Activated naive CD4-positive, alpha-beta T cell treated with anti-CD3 and anti-CD28 coated beads for 36 hours (primary cell): Measurements from ENCODE around the gene DDX4. TPM values are rescaled to one million over a fixed set of nuclear protein-coding genes. Genes with fewer than 3 reads are reported as not detected.
"Not testable (repeated sequence)": the region's sequence is repeated elsewhere in the genome, so short reads cannot be mapped to it uniquely, and the experiment has no call there.

Experiments used
- CTCF ChIA-PET: fragments of 350-600 bp; sonication (Branson Sonifier 250); formaldehyde crosslinking; loops from one replicate; lab custom pipeline; 2021; ENCODE audit warnings: antibody characterized with exemption; lab: Charles Lee
- DNase-seq: peaks from one replicate; pipeline ENCODE4 v3.0.0-alpha.2; 2020
- H3K27ac Mint-ChIP-seq: one replicate; pipeline ENCODE4 v1.8.0; 2021; ENCODE audit warnings: mild to moderate bottlenecking, mixed read lengths
- H3K27me3 Mint-ChIP-seq: one replicate; pipeline ENCODE4 v1.8.0; 2021; ENCODE audit warnings: low read depth, mixed read lengths
- H3K36me3 Mint-ChIP-seq: one replicate; pipeline ENCODE4 v1.8.0; 2021; ENCODE audit warnings: low read depth, mixed read lengths
- H3K4me1 Mint-ChIP-seq: one replicate; pipeline ENCODE4 v1.8.0; 2021; ENCODE audit warnings: low read depth, mixed read lengths
- H3K4me3 Mint-ChIP-seq: one replicate; pipeline ENCODE4 v1.8.0; 2021; ENCODE audit warnings: mild to moderate bottlenecking, moderate library complexity, mixed read lengths
- H3K9me3 Mint-ChIP-seq: one replicate; pipeline ENCODE4 v1.8.0; 2021; ENCODE audit warnings: mixed read lengths
- intact Hi-C: fragments of 100-400 bp; cut with micrococcal nuclease; formaldehyde crosslinking; loops from one replicate; pipeline ENCODE4 v1.15.1; 2023
- total RNA-seq, 2 experiments: library from RNA; stranded (reverse); gene quantifications; one replicate each; pipeline ENCODE4 v1.2.3, GENCODE V29; 2021

Gene DDX4
- total RNA-seq, 2 experiments from 2014 or later = 0.31 TPM; not detected in 1

DNA sequence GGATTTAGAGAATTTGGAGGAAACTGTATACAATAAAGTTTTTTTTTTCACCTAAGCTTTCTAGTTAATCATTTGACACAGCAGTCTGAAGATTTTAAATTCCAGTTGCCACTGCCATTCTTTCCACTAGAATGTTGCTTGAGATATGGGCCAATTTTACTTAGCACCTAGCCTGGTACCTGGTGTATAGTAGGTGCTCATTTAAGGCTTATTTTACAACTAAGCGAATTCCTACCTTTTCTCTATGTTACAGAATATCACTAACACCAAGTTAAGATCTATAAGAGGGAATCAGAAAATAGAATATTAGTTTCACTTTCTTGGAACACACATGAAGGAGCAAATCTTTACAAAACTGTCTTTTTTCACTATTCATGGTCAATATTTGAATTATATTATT lies 3.2 kb upstream of the DDX4 start:
- no peak for DNase-seq
- no peak overlapping the region for H3K27ac Mint-ChIP-seq
- no peak overlapping the region for H3K4me3 Mint-ChIP-seq
- intact Hi-C loops = no loop called here
- H3K9me3 Mint-ChIP-seq = no peaks in the 10 kb centered on the region
- H3K27me3 Mint-ChIP-seq = no peaks in the 10 kb centered on the region
- CTCF ChIA-PET = no interaction called here
- H3K36me3 Mint-ChIP-seq = no peaks in the 10 kb centered on the region
- no peaks in the 10 kb centered on the region for H3K4me1 Mint-ChIP-seq

DNA sequence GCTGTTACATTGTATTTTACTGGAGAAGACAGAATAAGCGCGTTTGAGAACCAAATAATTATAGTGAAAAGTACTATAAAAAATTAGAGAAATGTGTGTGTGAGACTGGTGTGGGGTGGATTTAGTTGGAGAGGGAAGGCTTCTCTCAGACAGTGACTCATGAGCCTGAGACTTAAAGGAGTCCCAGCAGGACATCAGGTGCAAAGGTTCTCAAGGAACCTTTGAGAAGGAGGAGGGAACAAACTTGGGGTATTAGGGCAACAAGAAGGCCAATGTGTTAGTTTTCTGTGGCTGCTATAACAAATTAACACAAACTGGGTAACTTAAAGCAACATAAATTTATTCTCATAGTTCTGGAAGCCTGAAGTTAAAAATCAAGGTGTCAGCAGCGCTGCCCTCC lies 4.9 kb downstream of the DDX4 start:
- Mint-ChIP-seq H3K4me1 (no peaks in the 10 kb centered on the region), H3K36me3 (no peaks in the 10 kb centered on the region), H3K9me3 (no peaks in the 10 kb centered on the region), H3K27me3 (no peaks in the 10 kb centered on the region), H3K4me3 (no peak overlapping the region), H3K27ac (no peak overlapping the region)
- no peak for DNase-seq
- CTCF ChIA-PET = interaction anchor here (0.6 to 1.6 kb wide), 2 partner anchors 33 to 112 kb away, joined by 3 read pairs; no protein-coding TSS in a partner anchor
- intact Hi-C loops = no loop called here

DNA sequence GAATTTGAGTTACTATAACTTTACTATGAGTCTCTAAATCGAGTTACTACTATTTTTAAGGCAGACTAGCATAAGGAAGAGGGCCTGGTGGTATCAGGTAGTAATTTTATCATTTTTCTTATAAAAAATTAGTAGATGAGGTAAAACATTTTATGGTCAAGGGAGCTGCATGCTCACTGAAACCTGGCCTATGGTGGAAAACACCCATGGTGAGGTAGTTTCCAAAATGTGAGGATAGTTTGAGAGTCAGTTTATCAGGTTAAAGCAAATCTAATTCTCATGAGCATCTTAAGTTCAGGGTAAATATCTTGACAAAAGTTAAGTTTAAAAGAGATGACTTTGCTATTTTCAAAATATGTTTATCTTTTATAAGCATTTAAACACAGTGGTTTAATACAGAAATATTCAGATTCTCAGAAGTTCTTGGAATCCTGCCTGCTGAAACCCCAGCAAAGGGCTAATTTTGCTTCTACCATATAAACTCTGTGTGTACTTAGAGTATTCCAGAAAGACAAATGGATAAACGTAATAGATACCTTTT lies 10.0 kb downstream of the DDX4 start:
- CTCF ChIA-PET = no interaction called here
- peaks cover 3% of the 10 kb centered on the region for H3K27me3 Mint-ChIP-seq
- no peaks in the 10 kb centered on the region for H3K9me3 Mint-ChIP-seq
- H3K27ac Mint-ChIP-seq = no peak overlapping the region
- intact Hi-C loops = no loop called here
- no peaks in the 10 kb centered on the region for H3K36me3 Mint-ChIP-seq
- DNase-seq = no peak
- no peak overlapping the region for H3K4me3 Mint-ChIP-seq
- H3K4me1 Mint-ChIP-seq = no peaks in the 10 kb centered on the region

DNA sequence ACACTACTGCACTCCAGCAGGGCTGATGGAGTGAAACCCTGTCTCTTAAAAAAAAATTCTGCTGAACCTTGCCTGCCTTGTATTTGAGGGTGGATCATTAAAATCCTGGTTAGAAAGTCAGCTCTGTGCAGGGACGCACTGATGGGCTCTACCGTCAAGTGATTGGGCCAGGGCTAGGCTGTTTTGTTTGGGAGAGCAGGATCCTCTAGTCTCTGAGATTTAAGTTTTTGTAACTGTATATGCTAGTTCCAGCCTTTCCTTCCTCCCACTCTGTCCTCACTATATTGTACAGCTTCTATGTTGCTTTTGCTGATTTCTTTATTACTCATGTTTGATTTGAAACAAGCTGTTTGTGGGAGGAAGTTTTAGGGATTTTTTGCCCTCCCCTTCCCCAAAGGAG lies 11.5 kb downstream of the DDX4 start:
- intact Hi-C loops = no loop called here
- no peak overlapping the region for H3K4me3 Mint-ChIP-seq
- no peak overlapping the region for H3K27ac Mint-ChIP-seq
- H3K27me3 Mint-ChIP-seq = peaks cover 3% of the 10 kb centered on the region
- H3K9me3 Mint-ChIP-seq = no peaks in the 10 kb centered on the region
- CTCF ChIA-PET = no interaction called here
- H3K4me1 Mint-ChIP-seq = no peaks in the 10 kb centered on the region
- no peak for DNase-seq
- no peaks in the 10 kb centered on the region for H3K36me3 Mint-ChIP-seq

DNA sequence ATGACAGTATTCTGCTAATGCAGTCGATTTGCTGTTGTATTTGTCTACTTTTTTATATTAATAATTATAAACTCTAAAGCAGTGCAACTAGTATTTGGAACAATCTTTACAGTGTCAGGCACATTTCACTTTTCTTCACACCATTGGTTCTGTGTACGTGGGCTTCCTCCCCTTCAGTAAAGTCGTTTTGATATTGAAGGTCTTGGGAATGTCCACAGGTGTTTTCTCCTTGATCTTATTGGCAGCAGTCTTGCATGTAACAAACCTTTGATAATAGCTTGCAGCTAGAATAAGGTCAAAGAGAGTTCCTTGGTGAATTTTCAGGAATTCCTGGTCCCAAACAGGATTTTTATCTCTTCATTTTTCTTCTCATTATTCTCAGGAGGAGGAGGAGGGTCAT lies 12.2 kb downstream of the DDX4 start:
- Mint-ChIP-seq H3K9me3 (no peaks in the 10 kb centered on the region), H3K27me3 (peaks cover 3% of the 10 kb centered on the region), H3K4me3 (no peak overlapping the region), H3K36me3 (no peaks in the 10 kb centered on the region), H3K4me1 (no peaks in the 10 kb centered on the region), H3K27ac (no peak overlapping the region)
- CTCF ChIA-PET = no interaction called here
- DNase-seq = no peak
- intact Hi-C loops = no loop called here

DNA sequence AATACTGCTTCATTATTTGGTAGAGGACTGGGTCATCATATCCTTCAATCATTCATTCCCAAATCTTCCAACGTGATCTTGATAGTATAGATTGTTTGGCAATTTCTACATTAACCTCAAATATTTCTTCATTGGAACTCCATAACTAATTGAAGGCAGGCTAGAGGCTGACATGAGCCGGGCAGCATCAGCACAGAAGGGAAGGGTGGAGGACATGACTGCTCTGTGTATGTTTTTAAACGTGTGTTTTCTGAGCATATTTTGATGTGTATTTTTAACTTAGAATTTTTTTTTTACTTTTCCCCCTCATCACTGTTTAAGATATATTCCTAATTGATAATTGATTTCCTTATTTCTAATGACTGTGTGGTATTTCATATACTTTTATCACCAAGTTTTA lies 12.6 kb downstream of the DDX4 start:
- Mint-ChIP-seq H3K27me3 (peaks cover 3% of the 10 kb centered on the region), H3K4me3 (no peak overlapping the region), H3K9me3 (no peaks in the 10 kb centered on the region), H3K4me1 (no peaks in the 10 kb centered on the region), H3K36me3 (no peaks in the 10 kb centered on the region), H3K27ac (no peak overlapping the region)
- DNase-seq = no peak
- CTCF ChIA-PET = no interaction called here
- intact Hi-C loops = no loop called here

DNA sequence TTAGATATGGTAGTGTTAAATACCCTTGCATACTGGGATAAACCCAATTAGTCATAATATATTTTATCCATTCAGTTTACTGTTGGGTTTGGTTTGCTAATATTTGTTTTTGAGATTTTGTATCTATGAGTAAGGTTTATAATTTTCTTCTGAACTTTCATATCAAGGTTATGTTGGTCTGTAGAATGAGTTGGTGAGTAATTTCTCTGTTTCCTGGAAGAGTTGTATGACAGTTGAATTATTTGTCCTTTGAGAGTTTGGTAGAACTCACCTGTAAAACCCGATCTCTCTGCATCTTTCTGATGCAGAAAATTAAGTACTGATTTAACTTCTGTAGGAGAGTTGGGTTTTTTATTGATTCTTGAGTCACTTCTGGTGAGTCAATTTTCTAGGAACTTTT lies 20.4 kb downstream of the DDX4 start:
- H3K36me3 Mint-ChIP-seq = no peaks in the 10 kb centered on the region
- no peak overlapping the region for H3K4me3 Mint-ChIP-seq
- H3K27me3 Mint-ChIP-seq = peaks cover 3% of the 10 kb centered on the region
- intact Hi-C loops = loop anchor here (1.0 kb wide), 1 partner anchor 13 kb away; no protein-coding TSS in a partner anchor
- CTCF ChIA-PET = no interaction called here
- H3K27ac Mint-ChIP-seq = peak overlapping the region; percentile 64
- no peak for DNase-seq
- peaks cover 9% of the 10 kb centered on the region for H3K4me1 Mint-ChIP-seq
- no peaks in the 10 kb centered on the region for H3K9me3 Mint-ChIP-seq

DNA sequence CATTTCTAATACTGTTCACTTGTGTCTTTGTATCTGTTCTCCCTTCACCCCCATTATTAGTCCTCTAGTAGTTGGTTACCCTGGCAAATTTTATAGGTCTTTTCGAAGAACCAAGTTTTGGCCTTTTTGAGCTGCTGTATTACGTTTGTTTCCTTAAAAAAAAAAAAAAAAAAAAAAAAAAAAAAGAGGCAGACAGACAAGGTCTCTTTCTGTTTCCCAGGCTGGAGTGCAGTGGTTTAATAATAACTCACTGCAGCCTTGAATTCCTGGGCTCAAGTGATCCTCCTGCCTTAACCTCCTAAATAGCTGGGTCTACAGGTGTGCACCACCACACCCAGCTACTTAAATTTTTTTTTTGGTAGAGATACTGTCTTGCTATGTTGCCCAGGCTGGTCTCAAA lies 20.9 kb downstream of the DDX4 start:
- DNase-seq = no peak
- intact Hi-C loops = loop anchor here (1.0 kb wide), 1 partner anchor 13 kb away; no protein-coding TSS in a partner anchor
- CTCF ChIA-PET = no interaction called here
- Mint-ChIP-seq H3K27ac (peak overlapping the region; percentile 64), H3K9me3 (no peaks in the 10 kb centered on the region), H3K4me3 (no peak overlapping the region), H3K27me3 (peaks cover 3% of the 10 kb centered on the region), H3K36me3 (no peaks in the 10 kb centered on the region), H3K4me1 (peaks cover 12% of the 10 kb centered on the region)

DNA sequence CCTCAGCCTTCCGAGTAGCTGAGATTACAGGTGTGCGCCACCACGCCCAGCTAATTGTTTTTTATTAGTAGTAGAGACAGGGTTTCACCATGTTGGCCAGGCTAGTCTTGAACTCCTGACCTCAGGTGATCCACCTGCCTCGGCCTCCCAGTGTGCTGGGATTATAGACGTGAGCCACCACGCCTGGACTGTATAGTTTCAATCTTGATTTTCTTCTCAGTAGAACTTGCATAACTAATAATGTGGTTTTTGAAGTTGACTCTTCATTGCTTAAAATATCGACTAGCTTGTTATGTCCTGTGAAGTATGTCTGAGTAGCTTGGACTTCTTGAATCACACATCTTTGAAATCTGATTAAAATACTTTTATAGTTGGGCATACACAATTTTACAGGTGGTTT lies 23.9 kb downstream of the DDX4 start:
- H3K4me1 Mint-ChIP-seq = peaks cover 19% of the 10 kb centered on the region
- CTCF ChIA-PET, DNase-seq, H3K4me3 Mint-ChIP-seq, H3K36me3 Mint-ChIP-seq, H3K27me3 Mint-ChIP-seq, intact Hi-C loops, H3K9me3 Mint-ChIP-seq, H3K27ac Mint-ChIP-seq: not testable (repeated sequence)

DNA sequence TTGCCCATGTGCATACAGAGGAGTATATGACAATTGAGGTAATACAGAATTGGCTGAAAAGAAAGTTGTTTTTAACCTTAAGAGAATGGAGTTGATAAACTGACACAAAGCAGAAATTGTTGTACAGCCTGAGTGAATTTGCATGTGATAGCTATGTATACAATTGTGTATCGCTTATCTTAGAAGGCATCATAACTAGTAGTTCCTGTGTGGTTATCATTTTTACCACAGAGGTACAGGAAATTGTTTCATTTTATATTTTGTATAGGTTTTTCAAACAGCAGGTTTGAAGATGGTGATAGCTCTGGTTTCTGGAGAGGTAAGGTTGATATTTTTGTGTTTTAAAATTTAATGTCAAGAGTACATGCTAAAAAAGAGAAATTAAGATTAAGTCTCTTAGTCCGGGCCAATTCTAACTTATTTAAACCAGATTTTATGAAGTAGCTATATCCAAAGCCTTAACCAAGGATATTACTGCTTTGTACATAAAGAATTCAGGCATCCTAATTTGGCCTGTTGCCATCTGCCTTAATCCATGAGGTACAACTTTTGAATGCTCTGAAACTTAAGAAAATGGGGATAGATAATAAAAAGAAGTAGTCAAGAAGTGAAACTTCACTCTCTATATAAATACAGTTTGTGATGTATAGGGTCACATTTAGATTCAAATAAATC lies 26.0 kb downstream of the DDX4 start:
- Mint-ChIP-seq H3K4me3 (no peak overlapping the region), H3K27ac (no peak overlapping the region), H3K36me3 (no peaks in the 10 kb centered on the region), H3K4me1 (peaks cover 10% of the 10 kb centered on the region), H3K27me3 (peaks cover 3% of the 10 kb centered on the region), H3K9me3 (no peaks in the 10 kb centered on the region)
- no peak for DNase-seq
- intact Hi-C loops = loop anchor here (1.0 kb wide), 1 partner anchor 7 kb away; no protein-coding TSS in a partner anchor
- CTCF ChIA-PET = interaction anchor here (0.5 to 0.7 kb wide), 2 partner anchors 22 to 339 kb away, joined by 3 read pairs; no protein-coding TSS in a partner anchor

DNA sequence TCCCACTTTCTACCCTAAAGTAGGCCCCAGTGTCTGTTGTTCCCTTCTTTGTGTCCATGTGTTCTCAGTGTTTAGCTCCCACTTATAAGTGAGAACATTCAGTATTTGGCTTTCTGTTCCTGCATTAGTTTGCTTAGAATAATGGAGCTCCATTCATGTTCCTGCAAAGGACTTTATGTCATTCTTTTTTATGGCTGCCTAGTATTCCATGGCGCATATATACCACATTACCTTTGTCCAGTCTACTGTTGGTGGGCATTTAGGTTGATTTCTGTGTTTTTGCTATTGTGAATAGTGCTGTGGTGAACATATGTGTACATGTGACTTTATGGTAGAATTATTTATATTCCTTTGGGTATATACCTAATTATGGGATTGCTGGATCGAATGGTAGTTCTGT lies 30.4 kb downstream of the DDX4 start:
- intact Hi-C loops = no loop called here
- no peak overlapping the region for H3K4me3 Mint-ChIP-seq
- CTCF ChIA-PET = no interaction called here

DNA sequence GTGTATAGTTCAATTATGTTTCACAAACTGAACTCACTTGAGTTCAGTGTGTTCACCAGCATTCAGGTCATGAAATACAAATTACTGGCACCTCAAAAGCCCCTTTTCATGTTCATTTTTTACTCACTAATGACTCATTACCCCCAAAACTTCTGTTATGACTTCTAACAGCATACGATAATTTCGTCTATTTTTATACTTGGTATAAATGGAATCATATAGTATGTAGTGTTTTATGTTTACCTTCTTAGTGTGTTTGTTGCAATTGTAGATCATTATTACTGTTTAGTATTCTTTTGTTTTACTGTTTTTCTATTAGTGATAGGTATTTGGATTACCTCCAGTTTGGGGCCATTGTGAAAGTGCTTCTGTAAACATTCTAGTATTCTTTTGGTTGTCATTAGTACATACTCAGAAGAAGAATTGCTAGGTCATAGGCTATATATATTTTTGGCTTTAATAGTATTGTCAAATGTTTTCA lies 33.4 kb downstream of the DDX4 start:
- H3K27me3 Mint-ChIP-seq = no peaks in the 10 kb centered on the region
- no peaks in the 10 kb centered on the region for H3K9me3 Mint-ChIP-seq
- H3K36me3 Mint-ChIP-seq = no peaks in the 10 kb centered on the region
- H3K4me1 Mint-ChIP-seq = peaks cover 12% of the 10 kb centered on the region
- DNase-seq = no peak
- no peak overlapping the region for H3K27ac Mint-ChIP-seq
- no peak overlapping the region for H3K4me3 Mint-ChIP-seq
- CTCF ChIA-PET = no interaction called here
- intact Hi-C loops = loop anchor here (1.0 to 2.0 kb wide), 10 partner anchors 8 to 734 kb away; partner anchors contain the start of gene SLC38A9

More for the DNA sequence above, 30.4 kb downstream of the DDX4 start:
- Mint-ChIP-seq H3K27ac (no peak overlapping the region), H3K27me3 (no peaks in the 10 kb centered on the region), H3K9me3 (no peaks in the 10 kb centered on the region), H3K4me1 (peaks cover 22% of the 10 kb centered on the region), H3K36me3 (no peaks in the 10 kb centered on the region)
- no peak for DNase-seq

DNA sequence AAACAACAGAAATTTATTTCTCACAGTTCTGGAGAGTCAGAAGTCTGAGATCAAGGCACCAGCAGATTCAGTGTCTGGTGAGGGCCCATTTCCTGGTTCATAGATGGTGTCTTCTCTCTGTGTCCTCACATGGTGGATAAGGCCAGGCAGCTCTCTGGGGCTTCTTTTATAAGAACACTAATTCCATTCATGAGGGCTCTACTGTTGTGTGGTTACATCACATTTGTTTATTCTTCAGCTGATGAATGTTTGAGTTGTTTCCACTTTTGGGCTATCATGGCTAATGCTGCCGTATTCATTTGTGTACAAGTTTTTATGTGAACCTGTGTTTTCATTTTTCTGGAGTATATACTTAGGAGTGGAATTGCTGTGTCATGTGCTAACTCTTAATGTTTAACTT lies 35.2 kb downstream of the DDX4 start:
- no peaks in the 10 kb centered on the region for H3K9me3 Mint-ChIP-seq
- CTCF ChIA-PET = no interaction called here
- H3K36me3 Mint-ChIP-seq = no peaks in the 10 kb centered on the region
- no peak overlapping the region for H3K4me3 Mint-ChIP-seq
- no peak overlapping the region for H3K27ac Mint-ChIP-seq
- no peak for DNase-seq
- H3K4me1 Mint-ChIP-seq = peaks cover 12% of the 10 kb centered on the region
- peaks cover 4% of the 10 kb centered on the region for H3K27me3 Mint-ChIP-seq
- intact Hi-C loops = no loop called here
